NCI-H2171 treated with DMSO at 0.1 percent for 48 hours (cell line): ENCODE data around the gene GPBP1.
"Not testable (repeated sequence)": the region's sequence is repeated elsewhere in the genome, so short reads cannot be mapped to it uniquely, and the experiment has no call there.

ENCODE experiments used
- DNase-seq: peaks from one replicate; lab custom pipeline; 2025; lab: John Stamatoyannopoulos, UW

Gene GPBP1, protein sequence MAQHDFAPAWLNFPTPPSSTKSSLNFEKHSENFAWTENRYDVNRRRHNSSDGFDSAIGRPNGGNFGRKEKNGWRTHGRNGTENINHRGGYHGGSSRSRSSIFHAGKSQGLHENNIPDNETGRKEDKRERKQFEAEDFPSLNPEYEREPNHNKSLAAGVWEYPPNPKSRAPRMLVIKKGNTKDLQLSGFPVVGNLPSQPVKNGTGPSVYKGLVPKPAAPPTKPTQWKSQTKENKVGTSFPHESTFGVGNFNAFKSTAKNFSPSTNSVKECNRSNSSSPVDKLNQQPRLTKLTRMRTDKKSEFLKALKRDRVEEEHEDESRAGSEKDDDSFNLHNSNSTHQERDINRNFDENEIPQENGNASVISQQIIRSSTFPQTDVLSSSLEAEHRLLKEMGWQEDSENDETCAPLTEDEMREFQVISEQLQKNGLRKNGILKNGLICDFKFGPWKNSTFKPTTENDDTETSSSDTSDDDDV

DNA sequence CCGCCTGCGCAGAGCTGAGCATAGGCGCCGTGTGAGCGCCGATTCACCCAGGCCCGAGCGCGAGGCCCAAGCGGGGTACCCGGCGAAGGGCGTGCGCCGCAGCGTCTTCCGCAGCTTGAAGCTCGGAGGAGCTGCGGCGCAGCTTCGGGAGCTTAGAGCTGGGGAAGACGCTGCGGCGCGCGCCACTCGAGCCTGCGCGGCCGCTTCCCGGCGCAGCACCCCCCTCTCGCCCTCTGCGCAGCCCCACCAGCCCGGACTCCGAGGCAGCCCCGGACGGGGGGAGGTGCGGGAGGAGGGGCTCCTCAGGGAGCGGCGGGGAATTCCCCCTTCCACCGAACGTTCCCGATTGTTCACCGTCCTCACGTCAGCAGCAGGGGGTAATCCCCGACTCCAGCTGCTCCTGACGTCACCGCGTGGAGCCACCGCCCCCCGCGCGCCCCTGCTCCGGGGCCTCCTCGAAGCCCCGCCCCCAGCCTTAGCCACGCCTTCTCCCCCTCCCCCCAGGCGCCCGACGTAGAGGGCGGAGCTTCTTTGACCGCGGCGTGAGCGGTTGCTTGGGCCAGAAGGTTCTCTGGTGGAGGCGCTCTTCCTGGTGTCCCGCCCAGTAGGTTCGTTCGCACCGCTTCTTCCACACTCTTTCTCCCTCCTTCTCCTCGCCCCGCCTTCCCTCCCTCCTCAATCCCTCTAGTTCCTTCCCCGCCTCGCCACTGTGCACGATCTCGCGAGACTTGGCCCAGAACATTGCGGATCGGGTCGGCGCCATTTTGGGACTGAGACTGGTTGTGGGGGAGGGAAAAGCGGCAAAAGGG, at the start of gene GPBP1:
Gene GPBP1 (plus strand): TSS at position 741 of the 809 bp plus-strand sequence. CDS start 40,072 bp downstream, outside the sequence.
- peak; percentile 94 for DNase-seq

DNA sequence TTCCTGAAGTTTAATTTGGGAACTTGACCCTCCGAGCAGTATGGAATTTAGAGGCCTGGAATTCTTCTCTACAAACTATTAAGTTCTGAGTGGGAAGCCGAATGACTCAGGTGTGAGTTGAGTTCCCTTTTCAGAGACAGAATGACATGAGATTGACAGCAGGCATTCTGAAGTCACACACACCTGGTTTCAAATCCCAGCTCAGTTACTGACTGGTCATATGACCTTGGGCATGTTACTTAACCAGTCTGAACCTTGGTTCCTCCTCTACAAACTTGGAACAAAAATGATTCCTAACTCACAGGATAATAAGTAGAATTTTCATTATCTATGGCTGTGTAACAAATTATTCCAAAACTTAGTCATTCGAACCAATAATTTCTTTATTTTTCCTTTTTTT, 45.5 kb upstream of the GPBP1 start:
- no peak for DNase-seq

GRCh38 chr5:57133574-57133973, 40.3 kb upstream of the GPBP1 start:
- DNase-seq, result no peak

GRCh38 chr5:57137401-57137800, 36.5 kb upstream of the GPBP1 start:
- DNase-seq, result no peak

DNA sequence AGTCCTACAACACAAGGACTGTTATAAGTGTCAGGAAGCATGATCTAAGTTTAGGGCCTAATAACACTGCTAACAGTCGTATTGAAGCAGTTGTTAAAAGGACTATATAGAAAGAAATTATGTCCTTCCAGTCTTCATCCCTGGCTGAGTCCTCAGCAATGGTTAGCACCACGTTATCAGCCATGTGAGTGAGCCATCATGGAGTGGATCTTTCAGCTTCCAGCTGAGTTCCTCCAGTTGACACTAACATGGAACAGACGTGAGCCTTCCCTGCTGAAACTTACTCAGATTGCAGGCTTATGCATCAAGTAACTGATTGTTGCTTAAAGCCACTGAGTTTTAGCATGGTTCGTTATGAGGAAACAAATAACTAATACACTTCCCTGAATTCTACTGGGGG, 21.5 kb upstream of the GPBP1 start:
- DNase-seq, result no peak

- no peak for DNase-seq
Observed at GRCh38 chr5:57155033-57155432, 18.8 kb upstream of the GPBP1 start.

- no peak for DNase-seq
Observed at GRCh38 chr5:57157131-57157530, 16.7 kb upstream of the GPBP1 start.

- DNase-seq, result no peak
Observed at GRCh38 chr5:57157666-57158065, 16.2 kb upstream of the GPBP1 start.

- DNase-seq, result no peak
Observed at GRCh38 chr5:57163553-57164006, 10.3 kb upstream of the GPBP1 start.

- DNase-seq, result no peak
Observed at GRCh38 chr5:57164124-57164523, 9.7 kb upstream of the GPBP1 start.

- not testable (repeated sequence) for DNase-seq
Observed at GRCh38 chr5:57165171-57165570, 8.7 kb upstream of the GPBP1 start.

DNA sequence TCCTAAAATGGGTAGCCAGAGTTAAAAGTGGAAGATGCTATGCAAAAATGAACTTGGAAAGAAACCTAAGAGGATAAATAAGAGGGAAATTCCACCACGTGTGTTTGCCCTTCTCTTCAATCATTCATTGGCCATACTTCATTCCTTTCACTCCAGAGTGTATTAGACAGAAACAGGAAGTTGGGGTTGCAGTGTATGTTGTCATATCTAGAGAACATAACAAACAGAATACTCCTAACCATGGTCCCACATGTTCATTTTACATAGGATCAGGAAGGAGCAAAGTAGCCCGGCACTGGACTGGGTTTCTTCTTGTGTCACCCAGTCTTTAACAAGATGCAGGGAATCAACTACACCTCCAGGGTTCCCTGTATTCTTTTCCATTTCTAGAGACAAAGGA, 7.6 kb upstream of the GPBP1 start:
- no peak for DNase-seq

DNA sequence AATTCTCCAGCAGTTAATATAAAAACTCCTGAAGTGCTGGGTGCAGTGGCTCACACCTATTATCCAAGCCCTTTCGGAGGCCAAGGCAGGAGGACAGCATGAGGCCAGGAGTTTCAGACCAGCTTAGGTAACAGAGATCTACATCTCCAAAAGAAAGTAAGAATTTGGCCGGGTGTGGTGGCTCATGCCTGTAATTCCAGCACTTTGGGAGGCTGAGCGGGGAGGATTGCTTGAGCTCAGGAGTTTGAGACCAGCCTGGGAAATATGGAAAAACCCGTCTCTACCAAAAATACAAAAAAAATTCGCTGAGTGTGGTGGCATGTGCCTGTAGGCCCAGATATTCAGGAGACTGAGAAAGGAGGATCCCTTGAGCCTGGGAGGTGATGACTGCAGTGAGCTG, 6.7 kb upstream of the GPBP1 start:
- no peak for DNase-seq

- not testable (repeated sequence) for DNase-seq
Observed at GRCh38 chr5:57170116-57170515, 3.7 kb upstream of the GPBP1 start.

DNA sequence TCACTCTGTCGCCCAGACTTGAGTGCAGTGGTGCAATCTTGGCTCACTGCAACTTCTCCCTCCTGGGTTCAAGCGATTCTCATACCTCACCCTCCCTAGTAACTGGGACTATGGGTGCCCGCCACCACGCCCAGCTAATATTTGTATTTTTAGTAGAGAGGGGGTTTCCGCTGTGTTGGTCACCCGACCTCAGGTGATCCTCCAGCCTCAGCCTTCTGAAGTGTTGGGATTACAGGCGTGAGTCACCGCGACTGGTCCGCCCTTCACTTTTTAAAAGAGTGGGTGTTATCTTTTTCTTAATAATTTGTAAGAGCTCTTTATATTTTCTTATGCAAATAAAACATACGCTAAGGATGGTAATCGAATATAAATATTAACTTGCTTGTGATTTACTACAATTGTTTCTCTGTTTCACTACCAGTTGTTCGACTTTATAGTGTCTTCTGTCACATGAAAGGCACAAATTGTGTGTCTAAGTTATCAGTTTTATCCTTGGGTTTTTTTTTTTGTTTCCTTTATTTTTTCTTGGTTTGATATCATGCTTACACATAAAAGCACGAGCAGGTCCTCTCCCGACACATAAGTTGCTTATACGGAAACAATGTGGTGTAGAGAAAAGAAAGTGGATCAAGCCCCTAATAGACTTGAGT, 1.9 kb upstream of the GPBP1 start:
- DNase-seq, result no peak

GRCh38 chr5:57172466-57173318, 1.2 kb upstream of the GPBP1 start:
- peak; percentile 4 for DNase-seq

GRCh38 chr5:57174128-57174889, 450 bp downstream of the GPBP1 start:
- no peak for DNase-seq

- no peak for DNase-seq
Observed at GRCh38 chr5:57174890-57175510, 1.1 kb downstream of the GPBP1 start.

- no peak for DNase-seq
Observed at GRCh38 chr5:57175551-57176309, 1.9 kb downstream of the GPBP1 start.
